H1 (cell line): Measurements from ENCODE around the gene ZNF587B. TPM values are rescaled to one million over a fixed set of nuclear protein-coding genes. Genes with fewer than 3 reads are reported as not detected.
A peak's percentile ranks its signal among the peaks of the same experiment; 100 is the strongest.

ENCODE experiments used
- BACH1 ChIP-seq: IDR thresholded peaks from 2 replicates; pipeline ENCODE4 v1.6.1; 2012; ENCODE audit warnings: low read length, improper control_type of control experiment
- CBX5 ChIP-seq: fragments of 300-800, 300-1000 bp; sonication (generic); IDR thresholded peaks from 2 replicates; pipeline ENCODE4 v1.7.1; 2016; ENCODE audit warnings: antibody characterized with exemption, low read length, low read depth
- CBX8 ChIP-seq: fragments of 300-800, 300-1000 bp; sonication (generic); IDR thresholded peaks from 2 replicates; pipeline ENCODE4 v1.7.1; 2016; ENCODE audit warnings: low read depth, low read length, borderline replicate concordance
- CHD1 ChIP-seq: IDR thresholded peaks from 2 replicates; pipeline ENCODE4 v1.6.1; 2012; ENCODE audit warnings: low read depth, low read length, improper control_type of control experiment
- E2F6 ChIP-seq: IDR thresholded peaks from 2 replicates; pipeline ENCODE4 v1.6.1; 2012; ENCODE audit warnings: inconsistent platforms
- EP300 ChIP-seq, 2 experiments: IDR thresholded peaks; 1 replicate in 1 of 2; 2 replicates in 1 of 2; pipeline ENCODE4 v1.6.1; 2011 to 2012; ENCODE audit warnings: low read depth in 2 of 2, low read length in 2 of 2, mild to moderate bottlenecking in 2 of 2, borderline replicate concordance in 1 of 2, inconsistent platforms in 1 of 2, moderate library complexity in 1 of 2
- GTF2F1 ChIP-seq: IDR thresholded peaks from 2 replicates; pipeline ENCODE4 v1.6.1; 2012; ENCODE audit warnings: low read depth, low read length, improper control_type of control experiment, borderline replicate concordance
- JUN ChIP-seq: IDR thresholded peaks from 2 replicates; pipeline ENCODE4 v1.6.1; 2011; ENCODE audit warnings: low read depth, mild to moderate bottlenecking, improper control_type of control experiment, low read length
- KDM4A ChIP-seq: IDR thresholded peaks from one replicate; pipeline ENCODE4 v1.7.1; 2012; ENCODE audit warnings: low read depth, mild to moderate bottlenecking, moderate library complexity, low read length, inconsistent platforms; ENCODE audit not compliant: severe bottlenecking
- KDM5A ChIP-seq: fragments of 200-600 bp; IDR thresholded peaks from 2 replicates; pipeline ENCODE4 v1.7.1; 2012; ENCODE audit warnings: mild to moderate bottlenecking, low read length, inconsistent platforms, mixed read lengths
- MAFK ChIP-seq: IDR thresholded peaks from 2 replicates; pipeline ENCODE4 v1.6.1; 2012; ENCODE audit warnings: low read depth, mild to moderate bottlenecking, improper control_type of control experiment, low read length
- MAX ChIP-seq: IDR thresholded peaks from 2 replicates; pipeline ENCODE4 v1.6.1; 2012; ENCODE audit warnings: inconsistent platforms
- NANOG ChIP-seq: IDR thresholded peaks from 2 replicates; pipeline ENCODE4 v1.6.1; 2011; ENCODE audit warnings: low read length, low read depth, mild to moderate bottlenecking, inconsistent platforms; ENCODE audit not compliant: insufficient read depth, poor library complexity, severe bottlenecking
- POLR2AphosphoS5 ChIP-seq: IDR thresholded peaks from 2 replicates; pipeline ENCODE4 v1.6.1; 2011; ENCODE audit warnings: low read depth, low read length
- RBBP5 ChIP-seq: IDR thresholded peaks from 2 replicates; pipeline ENCODE4 v1.7.1; 2012; ENCODE audit warnings: low read depth, mild to moderate bottlenecking, inconsistent platforms, low read length, moderate library complexity, borderline replicate concordance
- RNF2 ChIP-seq: fragments of 200-900, 300-1000 bp; sonication (generic); IDR thresholded peaks from 2 replicates; pipeline ENCODE4 v1.7.1; 2016; ENCODE audit warnings: borderline replicate concordance, low read depth, mild to moderate bottlenecking, antibody characterized with exemption, low read length; ENCODE audit not compliant: poor library complexity, severe bottlenecking; ENCODE audit errors: missing control alignments
- SAP30 ChIP-seq: fragments of 300-600 bp; sonication (generic); IDR thresholded peaks from 2 replicates; pipeline ENCODE4 v1.7.1; 2012; ENCODE audit warnings: low read length, moderate library complexity, mild to moderate bottlenecking, inconsistent platforms; ENCODE audit not compliant: insufficient read depth, insufficient replicate concordance
- SIX5 ChIP-seq: IDR thresholded peaks from 2 replicates; pipeline ENCODE4 v1.6.1; 2011; ENCODE audit warnings: mild to moderate bottlenecking, low read depth, low read length
- SP2 ChIP-seq: IDR thresholded peaks from 2 replicates; pipeline ENCODE4 v1.6.1; 2012; ENCODE audit warnings: mild to moderate bottlenecking, low read length, inconsistent platforms
- SP4 ChIP-seq: IDR thresholded peaks from 2 replicates; pipeline ENCODE4 v1.6.1; 2012; ENCODE audit warnings: low read length, inconsistent platforms
- TAF7 ChIP-seq: optimal IDR thresholded peaks from 2 replicates; pipeline ENCODE3; 2011; ENCODE audit warnings: low read depth, mild to moderate bottlenecking, inconsistent platforms, low read length, moderate library complexity, borderline replicate concordance
- TCF12 ChIP-seq: IDR thresholded peaks from 2 replicates; pipeline ENCODE4 v1.6.1; 2011; ENCODE audit warnings: low read depth, mild to moderate bottlenecking, low read length
- ZNF274 ChIP-seq: IDR thresholded peaks from 2 replicates; pipeline ENCODE4 v1.7.0; 2012; ENCODE audit warnings: low read length, borderline replicate concordance; ENCODE audit errors: extremely low read depth
- polyA plus RNA-seq, 7 experiments: library from polyadenylated mRNA; depleted of rRNA in 3 of 7; stranded (reverse) in 5 of 7; unstranded in 2 of 7; fragments of >200 nt in 5 of 7; fragments of 200-250 nt in 2 of 7; gene quantifications; 1 replicate in 5 of 7; 2 replicates in 1 of 7; 4 replicates in 1 of 7; pipeline versions ENCODE4 v1.2.1 to v1.2.3, GENCODE V29; 2011 to 2013; ENCODE audit warnings: missing spikeins in 2 of 7, mixed read lengths in 2 of 7
- total RNA-seq: library from RNA; stranded (reverse); fragmentation: NEBNext Ultra II Directional; extraction: Animal tissue kit (Norgen Biotek cat#: 25700); gene quantifications from 2 replicates; pipeline ENCODE4 v1.2.1, GENCODE V29; 2021

Gene ZNF587B
- total and polyA plus RNA-seq, 2 of the 8 experiments (the other 6 are each of a cell fraction or from before 2014, with no cell fraction given), result 13.8 to 60.1 TPM

GRCh38 chr19:57830071-57830602 is at the start of gene ZNF587B (continued):
- TF ChIP-seq E2F6 (no peak), RNF2 (no peak), CBX5 (no peak), TAF7 (peak; percentile 69), BACH1 (no peak), SIX5 (peak; percentile 83), TCF12 (0 out of 2 replicates have a peak, but pooled peaks have one; percentile 31), SP4 (0 out of 2 replicates have a peak, but pooled peaks have one; percentile 56), POLR2AphosphoS5 (peak; percentile 95), JUN (no peak), EP300 (IDR thresholded peaks at IDR 0.05; ENCODE audit: borderline replicate concordance in 1 of 2, low read depth in 2 of 2, low read length in 2 of 2) (no peak), SP2 (no peak), CBX8 (no peak), NANOG (no peak), SAP30 (peak; percentile 85), RBBP5 (no peak), MAX (peak; percentile 93), MAFK (no peak), CHD1 (no peak), ZNF274 (no peak), GTF2F1 (no peak), KDM5A (peak; percentile 39; the same call in 1 of the 2 replicates), KDM4A (peak; percentile 26)
